Stimulated activated CD4-positive, alpha-beta T cell treated with anti-CD3 and anti-CD28 coated beads, Interleukin-2, amount 100 ng/mL, for 4 hours (primary cell): ENCODE measurements around the gene APLP1.
"Not testable (repeated sequence)": the region's sequence is repeated elsewhere in the genome, so short reads cannot be mapped to it uniquely, and the experiment has no call there.

Source experiments
- DNase-seq: peaks from one replicate; pipeline ENCODE4 v3.0.0-alpha.2; 2020; ENCODE audit warnings: low read depth

The APLP1 gene

GRCh38 chr19:35868172-35868822 is at the start of gene APLP1:
APLP1 (plus strand) TSS chr19:35868574; CDS start chr19:35868637, 63 bp downstream.
- DNase-seq: peak; percentile 64

DNA sequence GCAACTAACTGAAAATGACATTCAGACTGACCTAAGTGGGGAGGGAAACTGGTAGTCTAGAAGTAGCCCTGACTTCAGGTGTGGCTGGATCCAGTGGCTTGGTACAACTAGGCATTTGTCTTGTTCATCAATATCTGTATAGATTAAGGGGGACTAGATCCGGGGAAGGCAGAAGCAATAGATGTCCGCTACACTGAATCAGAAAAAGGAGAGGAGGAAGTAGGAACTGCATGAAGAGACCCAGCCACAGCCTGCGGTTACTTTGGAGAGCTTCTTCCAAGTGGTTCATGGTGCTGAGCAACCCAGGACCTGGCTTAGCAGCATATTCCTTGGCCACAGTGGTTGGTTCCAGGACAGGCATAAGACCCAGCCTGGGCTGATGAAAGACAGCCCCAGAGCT is 45.8 kb upstream of the APLP1 start:
- DNase-seq: no peak

DNA sequence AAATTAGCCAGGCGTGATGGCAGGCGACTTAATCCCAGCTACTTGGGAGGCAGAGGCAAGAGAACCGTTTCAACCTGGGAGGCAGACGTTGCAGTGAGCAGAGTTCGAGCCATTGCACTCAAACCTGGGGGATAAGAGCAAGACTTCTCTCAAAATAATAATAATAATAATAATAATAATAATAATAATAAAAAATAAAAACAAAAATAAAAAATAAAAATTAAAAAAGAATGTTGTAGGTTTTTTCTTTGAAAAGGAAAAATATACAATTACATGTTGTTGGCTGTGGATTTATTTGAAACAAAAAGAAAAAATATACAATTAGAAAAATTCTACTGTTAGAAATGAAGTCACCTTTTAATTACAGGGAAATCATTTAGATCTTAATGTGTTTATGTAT is 44.2 kb upstream of the APLP1 start:
- DNase-seq: no peak

GRCh38 chr19:35828692-35829301 is 39.6 kb upstream of the APLP1 start:
- no peak for DNase-seq

DNA sequence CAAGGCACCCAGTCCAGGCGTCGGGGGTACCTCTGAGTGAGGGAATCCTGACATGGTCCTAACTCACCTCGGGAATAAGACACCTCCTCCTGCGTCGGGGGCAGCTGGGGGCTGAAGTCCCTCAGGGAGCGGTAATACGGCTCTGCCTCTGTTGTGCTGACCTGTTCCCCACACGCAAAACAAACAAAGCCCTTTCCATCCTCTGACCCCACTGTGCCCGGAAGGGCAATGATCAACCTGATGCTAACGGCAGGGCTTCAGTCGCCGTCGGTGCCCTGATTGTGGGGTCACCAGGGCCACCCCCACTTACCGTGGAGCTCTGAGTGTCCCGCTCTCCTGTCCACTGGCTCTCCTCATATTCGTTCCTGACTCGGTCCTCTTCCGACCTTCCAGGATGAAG is 37.4 kb upstream of the APLP1 start:
- DNase-seq: no peak

DNA sequence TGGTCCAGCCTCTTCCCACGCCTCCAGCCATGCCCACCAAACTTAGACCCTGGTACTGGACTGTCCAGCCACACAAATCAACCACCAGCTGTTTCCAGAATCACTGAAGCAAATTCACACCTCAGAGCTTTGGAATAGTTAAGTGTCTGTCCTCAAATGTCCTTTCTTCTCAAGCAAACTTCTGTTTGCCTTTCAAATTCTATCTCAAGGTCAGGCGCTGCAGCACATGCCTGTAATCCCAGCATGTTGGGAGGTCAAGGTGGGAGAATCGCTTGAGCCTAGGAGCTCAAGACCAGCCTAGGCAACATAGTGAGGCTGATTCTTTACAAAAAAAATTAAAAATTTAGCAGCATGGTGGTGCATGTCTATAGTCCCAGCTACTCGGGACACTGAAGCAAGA is 36.3 kb upstream of the APLP1 start:
- DNase-seq: no peak

DNA sequence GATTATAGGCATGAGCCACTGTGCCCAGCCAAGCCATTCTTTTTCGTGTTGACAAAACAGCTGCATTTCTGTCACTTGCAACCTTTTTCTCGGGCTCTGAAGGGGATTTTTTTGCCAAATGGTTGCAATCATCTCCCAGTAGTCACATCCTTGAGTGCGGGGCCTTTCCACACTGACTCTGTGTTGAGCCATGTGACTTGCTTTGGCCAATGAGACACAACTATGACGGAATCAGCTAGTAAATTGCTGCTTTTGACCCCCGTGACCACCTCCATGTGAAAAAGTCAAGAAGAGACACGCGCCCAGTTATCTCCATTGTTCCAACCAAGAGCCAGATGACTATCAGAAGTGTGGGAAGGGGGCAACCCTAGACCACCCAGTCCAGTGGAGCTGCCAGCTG is 34.4 kb upstream of the APLP1 start:
- DNase-seq: no peak

GRCh38 chr19:35836096-35836495 is 32.3 kb upstream of the APLP1 start:
- DNase-seq: not testable (repeated sequence)

DNA sequence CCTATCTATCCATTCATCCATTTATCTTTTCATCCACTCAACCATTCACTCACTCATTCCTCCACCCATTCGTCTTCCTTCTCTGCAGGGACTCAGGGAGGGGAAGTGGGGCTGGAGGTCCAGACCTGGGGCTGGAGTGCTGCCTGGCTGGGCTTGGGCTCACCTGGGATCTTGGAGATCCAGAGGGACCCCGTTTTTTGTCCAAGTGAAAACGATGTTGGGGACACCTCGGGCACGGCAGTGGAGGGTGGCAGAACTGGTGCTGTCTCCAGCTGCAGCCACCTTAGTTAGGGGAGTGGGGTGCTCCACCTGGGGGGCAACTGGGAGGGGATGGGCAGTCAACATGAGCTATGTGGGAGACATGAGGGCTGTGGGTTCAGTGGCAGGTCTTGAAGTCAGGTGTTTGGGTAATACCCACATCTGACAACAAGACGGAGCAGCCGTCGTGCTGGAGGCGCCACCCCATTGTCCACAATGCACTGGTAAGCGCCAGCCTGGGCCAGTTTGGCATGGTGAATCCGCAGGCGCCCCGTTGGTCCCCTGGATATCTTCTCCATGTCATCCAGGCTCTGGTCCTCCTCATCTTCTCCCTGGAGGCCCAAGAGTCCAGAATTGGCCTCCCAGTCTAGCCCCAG is 26.3 kb upstream of the APLP1 start:
- DNase-seq: no peak

- no peak for DNase-seq
These were observed 25.6 kb upstream of the APLP1 start for GRCh38 chr19:35842666-35843272.

DNA sequence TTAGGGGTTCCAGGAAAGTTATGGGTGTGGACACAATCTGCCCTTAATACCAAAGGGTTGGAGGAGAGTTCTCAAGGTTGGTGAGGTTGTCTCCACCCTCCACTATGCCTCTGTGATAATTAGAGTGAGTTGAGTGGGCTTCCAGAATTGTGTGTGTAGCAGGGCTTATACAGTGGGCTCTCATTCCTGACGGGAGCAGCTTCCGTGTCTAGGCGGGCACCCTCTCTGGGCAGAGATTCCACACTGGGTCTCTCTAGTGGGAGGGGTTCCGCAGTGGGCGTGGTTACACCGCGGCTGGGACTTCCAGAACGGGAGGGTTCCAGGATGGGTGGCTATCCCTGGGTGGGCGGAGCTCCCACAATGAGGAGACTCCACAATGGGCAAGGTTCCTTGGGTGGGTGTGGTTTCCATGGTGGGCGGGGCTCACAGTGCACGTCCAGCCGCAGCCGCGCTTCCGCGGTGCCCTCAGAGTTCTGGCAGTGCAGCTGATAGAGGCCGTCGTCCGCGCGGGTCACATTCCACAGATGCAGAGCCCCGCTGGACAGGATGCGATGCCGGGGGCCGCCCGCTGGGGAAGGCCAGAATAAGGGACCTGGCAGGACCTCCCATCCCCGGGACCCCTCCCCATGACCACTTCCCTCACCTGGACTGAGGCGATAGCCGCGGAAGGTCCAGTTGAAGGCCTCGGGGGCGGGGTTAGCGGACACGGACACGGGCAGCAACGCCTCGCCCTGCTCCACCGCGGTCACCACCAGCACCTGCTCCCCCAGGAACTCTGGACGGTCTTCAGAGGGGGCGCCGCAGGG is 24.5 kb upstream of the APLP1 start:
- no peak for DNase-seq

- DNase-seq: no peak
These were observed 23.7 kb upstream of the APLP1 start for GRCh38 chr19:35844482-35845214.

- no peak for DNase-seq
These were observed 22.9 kb upstream of the APLP1 start for GRCh38 chr19:35845215-35846037.

GRCh38 chr19:35846038-35846668 is 22.2 kb upstream of the APLP1 start:
- no peak for DNase-seq

- no peak for DNase-seq
These were observed 20.5 kb upstream of the APLP1 start for GRCh38 chr19:35847911-35848310.

GRCh38 chr19:35848486-35848885 is 19.9 kb upstream of the APLP1 start:
- DNase-seq: no peak

DNA sequence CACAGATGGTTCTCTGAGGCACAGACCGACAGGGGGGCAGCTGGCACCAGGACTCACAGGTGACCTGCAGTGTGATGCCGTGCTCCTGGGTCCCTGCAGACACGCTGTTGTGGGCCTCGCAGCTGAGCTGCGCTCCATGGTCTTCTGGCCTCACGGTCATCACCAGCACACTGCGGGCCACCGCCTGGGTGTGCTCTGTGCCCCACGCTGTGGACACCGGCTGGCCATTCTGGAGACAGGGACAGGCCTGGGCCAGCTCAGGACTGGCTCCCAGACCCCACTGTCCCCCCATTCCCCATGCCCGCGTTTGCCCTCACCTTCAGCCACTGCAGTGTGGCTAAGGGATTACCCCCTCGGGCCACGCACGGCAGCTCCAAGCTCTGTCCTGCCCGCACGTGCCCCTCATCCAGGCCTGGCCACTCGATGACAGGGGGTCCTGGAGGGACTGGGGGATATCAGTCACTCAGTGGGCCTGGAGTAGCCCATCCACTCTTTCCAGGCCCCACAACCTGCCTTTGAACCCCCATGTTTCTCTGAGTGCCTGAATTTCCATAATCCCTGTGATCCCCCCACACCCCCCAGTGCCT is 19.4 kb upstream of the APLP1 start:
- DNase-seq: no peak

GRCh38 chr19:35851213-35852028 is 17.0 kb upstream of the APLP1 start:
- no peak for DNase-seq
